HG03196 (cell line): ENCODE data around the gene FOSL1.
A peak's percentile ranks its signal among the peaks of the same experiment; 100 is the strongest.

Source experiments
- ATAC-seq: cut with Tn5 transposase; IDR thresholded peaks from one replicate; pipeline ENCODE4 v1.9.1; 2021; ENCODE audit not compliant: unreplicated experiment

Gene FOSL1

DNA sequence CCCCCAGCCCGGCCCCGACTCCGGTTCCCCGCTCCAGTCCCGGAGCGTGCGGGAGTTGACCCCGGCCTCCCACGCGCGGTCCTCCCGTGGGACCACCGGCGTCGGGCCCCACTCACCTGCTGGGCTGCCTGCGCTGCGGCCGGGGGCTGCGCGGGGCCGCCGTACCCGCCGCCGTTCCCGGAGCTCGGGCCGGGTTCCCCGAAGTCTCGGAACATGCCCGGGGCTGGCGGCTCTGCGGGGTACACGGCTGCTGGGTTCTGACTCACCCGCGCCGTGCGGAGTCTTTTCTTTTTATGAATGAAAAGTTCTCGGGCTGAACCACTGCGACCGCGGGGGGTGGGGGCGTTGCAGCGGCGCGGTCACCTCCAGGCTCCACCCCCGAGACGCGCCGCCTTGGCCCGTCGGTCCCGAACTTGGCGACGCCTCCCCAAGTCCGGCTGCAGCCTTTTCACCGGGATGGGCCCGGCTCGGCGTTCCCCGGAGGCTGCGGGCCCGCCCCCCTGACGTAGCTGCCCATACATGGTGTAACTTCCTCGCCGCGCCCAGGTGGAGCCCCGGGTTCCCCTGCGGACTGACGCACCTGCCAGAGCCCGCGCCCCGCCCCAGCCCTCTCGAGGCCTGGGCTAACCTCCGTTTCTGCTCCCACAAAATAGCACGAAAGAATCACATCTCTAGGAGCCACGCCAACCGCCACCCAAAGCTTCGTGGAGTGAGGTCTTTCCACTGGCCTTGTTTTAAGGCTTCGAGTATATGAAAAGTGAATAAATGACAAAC is at the start of gene FOSL1:
Gene FOSL1, minus strand, starts transcription at position 264 of the 774 bp plus-strand sequence. Its CDS starts 49 bp downstream, at position 215.
- peak; percentile 71 for ATAC-seq

DNA sequence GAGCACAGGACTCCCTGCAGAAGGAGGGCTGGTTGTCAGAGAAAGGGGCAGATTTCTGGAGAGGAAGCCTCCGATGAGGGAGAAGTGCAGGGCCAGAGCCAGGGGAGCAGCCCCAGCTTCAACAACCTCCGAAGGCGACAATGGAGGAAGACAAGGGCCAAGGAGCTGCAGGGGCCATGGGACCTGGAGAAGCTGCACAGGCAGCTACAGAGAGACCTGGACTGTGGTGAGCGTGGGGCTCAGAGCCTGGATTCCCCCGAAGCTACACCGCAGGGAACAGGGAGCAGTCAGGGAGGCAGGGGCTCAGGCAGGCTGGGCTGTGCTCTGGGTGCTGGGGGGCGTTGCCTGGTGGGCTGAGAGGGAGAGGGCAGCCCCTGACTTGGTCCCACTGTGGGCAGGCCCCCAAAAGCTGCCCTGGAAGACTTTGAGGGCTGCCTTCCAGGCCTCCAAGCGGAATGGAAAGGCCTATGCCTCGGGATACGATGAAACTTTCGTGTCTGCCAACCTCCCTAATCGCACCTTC is 47.5 kb upstream of the FOSL1 start:
- ATAC-seq, result no peak

DNA sequence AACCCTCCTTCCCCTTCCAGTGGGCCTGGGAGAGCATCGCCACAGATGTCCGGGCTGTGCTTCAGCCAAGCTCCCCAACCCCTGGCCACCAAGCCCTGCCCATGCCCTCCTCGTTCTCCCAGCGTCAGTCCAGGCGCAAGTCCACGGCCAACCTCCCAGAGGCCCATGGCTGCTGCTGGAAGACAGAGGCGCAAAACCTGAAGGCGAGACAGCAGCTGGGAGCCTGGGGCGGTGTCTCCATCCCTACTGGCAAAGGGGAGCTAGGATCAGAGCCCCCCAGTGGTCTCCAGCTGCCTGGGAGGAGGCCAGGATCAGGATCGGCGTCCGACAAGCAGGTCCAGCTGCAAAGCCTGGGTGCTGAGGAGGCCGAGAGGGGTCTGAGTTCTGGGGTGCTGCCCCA is 46.9 kb upstream of the FOSL1 start:
- ATAC-seq, result no peak

DNA sequence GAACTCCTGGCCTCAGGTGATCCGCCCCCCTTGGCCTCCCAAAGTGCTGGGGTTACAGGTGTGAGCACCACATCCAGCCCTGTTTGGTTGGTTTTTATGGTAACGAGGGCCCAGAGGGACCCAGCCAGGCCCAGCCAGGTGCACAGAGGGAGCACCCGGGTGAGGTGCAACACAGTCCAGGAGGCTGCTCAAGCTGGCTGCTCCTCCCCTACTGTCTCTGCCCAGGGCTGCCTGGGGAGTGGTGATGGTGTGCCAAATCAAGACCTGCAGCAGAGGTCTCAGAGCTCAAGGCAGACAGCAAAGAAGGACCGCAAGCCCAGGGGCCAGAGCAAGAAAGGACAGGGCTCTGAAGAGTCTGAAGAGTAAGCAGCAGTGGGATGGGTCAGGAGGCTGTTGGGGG is 46.5 kb upstream of the FOSL1 start:
- no peak for ATAC-seq

DNA sequence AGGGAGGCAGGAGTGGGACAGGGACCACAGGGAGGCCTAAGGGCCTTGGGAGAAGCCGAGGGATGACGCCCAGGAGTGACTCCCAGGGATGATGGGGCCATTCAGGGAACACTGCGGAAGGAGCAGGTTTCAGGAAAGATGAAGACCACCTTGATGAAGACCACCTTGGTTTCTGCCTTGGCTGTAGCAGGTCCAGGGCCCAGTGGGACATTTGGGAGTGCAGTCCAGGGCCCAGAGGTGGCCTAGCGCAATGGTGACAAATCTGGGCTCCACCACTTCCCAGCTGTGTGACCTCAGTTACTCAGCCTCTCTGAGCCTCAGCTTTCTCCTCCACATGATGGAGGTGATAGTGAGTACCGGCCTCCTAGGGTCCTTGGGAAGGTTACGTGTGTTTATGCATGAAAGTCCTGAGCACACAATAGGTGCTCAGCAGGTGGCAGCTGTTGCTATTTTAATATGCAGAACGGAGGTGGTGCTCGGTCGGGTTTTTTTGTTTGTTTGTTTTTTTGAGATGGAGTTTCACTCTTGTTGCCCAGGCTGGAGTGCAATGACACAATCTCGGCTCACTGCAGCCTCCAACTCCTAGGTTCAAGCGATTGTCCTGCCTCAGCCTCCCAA is 45.9 kb upstream of the FOSL1 start:
- no peak for ATAC-seq

DNA sequence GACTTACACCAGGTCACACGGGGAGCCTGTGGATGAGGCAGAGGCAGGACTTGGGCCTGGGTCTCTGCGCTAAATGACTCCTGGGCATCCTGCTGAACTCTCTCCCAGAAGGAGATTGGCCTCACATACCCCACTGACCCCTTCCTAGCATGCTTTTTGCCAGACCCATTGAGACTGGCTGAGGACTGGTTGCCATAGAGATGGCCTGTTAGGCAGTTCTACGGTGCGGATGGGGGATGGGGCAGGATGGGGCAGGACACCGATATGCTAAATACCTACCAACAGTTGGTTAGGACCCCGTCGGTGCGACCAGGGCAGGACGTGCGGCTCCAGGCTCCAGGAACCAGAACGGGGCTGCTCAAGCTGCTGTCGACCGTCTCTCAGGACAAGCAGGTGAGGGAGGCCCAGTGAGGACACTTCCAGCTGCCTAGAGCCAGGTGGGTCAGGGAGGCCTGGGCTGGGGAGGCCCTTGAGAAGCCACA is 45.3 kb upstream of the FOSL1 start, which contains the start of gene TSGA10IP:
Gene TSGA10IP, plus strand, starts transcription at position 51 of the 482 bp plus-strand sequence. Its CDS starts 196 bp downstream, at position 247.
- ATAC-seq, result no peak

DNA sequence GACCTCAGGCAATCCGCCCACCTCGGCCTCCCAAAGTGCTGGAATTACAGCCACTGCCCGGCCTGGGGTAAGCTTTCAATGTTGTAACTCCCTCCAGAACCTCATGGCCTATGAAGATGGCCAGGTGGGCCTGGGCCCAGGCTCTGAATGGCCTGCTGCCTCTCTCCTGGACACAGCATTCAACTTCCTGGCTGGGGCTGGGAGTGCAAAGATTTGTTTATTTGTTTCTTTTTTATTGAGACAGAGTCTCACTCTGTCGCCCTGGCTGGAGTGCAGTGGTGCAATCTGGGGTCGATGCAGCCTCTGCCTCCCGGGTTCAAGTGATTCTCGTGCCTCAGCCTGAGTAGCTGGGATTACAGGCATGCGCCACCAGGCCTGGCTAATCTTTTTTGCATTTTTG is 44.6 kb upstream of the FOSL1 start:
- no peak for ATAC-seq

DNA sequence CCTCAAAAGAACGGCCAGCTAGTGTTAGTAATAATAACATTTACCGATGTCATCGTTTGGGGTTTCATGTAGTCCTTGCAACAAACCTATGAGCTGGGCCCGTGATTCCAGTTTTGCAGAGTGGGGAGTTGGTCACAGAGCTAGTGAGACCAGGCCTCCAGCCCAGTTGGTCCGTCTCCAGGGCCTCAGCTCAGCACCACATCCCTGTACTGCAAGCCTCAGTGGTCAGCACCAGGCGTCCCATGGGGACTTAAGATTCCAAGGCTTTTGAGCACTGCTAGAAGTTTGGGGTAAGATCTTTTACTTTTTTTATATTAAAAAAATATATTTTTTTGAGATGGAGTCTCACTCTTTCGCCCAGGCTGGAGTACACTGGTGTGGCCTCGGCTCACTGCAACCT is 44.0 kb upstream of the FOSL1 start:
- no peak for ATAC-seq

DNA sequence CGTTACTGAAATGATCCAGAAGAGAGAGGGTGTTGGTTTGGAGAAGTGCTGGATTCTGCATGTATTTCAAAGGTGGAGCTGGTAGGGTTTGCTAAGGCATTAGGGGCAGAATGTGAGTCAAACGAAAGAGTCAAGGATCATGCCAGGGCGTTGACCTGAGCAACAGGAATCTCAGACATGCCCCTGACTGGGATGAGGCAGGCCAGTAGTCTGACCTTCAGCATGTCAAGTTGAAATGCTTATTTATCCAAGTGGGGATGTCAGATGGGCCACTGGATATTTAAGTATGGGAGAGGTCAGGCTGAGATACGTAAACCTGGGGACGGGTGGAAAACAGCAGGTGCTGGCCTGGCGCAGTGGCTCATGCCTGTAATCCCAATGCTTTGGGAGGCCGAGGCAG is 42.3 kb upstream of the FOSL1 start:
- no peak for ATAC-seq

DNA sequence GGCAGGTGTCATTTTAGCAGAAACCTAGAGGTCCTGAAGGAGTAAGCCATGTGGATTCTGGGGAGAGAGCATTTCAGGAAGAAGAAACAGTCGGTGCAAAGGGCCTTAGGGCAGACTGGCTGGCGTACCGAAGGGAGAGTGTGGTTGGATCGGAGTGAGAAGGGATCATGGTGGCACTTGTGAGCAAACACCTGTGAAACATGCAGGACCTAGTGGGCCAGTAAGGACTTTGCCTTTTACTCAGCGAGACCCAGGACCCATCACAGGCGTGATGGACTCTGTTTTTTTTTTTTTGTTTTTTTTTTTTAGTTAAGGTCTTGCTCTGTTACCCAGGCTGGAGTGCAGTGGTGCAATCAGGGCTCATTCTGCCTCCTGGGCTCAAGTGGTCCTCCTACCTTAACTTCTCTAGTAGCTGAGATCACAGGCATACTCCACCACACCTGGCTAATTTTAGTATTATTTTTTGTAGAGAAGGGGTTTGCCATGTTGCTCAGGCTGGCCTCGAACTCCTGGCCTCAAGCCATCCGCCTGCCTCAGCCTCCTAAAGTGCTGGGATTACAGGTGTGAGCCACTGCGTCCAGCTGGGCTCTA is 41.6 kb upstream of the FOSL1 start:
- ATAC-seq, result no peak

DNA sequence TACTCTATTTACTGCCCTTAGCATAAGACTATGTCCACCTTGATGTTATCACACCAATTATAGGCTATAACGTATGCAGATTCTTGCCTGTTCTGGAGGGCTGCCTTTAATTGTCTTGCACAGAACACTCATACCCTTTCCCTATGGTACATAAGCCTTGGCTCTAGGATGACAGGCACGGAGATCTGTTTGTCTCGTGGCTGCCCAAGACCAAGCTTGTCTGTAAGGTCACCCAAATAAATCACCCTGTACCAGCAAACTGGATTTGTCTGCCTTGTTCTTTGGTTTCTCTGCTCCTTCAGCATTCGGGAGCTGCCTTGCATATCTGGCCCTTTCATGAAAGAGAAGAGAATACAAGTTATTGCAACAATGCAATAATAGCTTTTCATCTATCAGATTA is 37.6 kb upstream of the FOSL1 start:
- ATAC-seq, result no peak

DNA sequence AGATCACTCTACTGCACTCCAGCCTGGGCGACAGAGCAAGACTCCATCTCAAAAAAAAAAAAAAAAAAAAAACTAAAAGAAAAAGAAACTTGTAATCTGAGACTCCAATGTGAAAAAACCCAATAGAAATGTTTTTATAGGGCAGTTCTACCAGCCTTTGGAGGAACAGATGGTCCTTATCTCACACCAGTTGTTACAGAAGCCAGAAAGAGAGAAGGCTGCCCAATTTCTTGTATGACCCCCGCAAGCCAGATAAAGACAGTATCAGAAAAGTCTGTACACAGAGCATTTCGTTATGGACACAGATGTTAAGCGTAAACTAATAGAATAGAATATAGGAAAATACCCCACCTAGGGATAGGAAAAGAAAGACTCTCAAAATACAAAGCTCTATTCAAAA is 33.8 kb upstream of the FOSL1 start:
- no peak for ATAC-seq

DNA sequence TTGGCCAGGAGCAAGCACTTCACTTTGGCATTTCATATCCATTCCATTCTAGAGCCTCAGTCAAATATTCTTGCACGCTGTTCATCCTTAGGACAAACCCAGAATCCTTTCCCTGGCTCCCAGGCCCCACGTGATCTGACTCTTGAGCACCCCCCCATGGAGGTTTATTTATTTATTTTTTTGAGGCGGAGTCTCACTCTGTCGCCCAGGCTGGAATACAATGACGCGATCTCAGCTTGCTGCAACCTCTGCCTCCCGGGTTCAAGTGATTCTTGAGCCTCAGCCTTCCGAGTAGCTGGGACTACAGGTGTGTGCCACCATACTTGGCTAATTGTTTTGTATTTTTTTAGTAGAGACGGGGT is 32.4 kb upstream of the FOSL1 start:
- ATAC-seq, result no peak

DNA sequence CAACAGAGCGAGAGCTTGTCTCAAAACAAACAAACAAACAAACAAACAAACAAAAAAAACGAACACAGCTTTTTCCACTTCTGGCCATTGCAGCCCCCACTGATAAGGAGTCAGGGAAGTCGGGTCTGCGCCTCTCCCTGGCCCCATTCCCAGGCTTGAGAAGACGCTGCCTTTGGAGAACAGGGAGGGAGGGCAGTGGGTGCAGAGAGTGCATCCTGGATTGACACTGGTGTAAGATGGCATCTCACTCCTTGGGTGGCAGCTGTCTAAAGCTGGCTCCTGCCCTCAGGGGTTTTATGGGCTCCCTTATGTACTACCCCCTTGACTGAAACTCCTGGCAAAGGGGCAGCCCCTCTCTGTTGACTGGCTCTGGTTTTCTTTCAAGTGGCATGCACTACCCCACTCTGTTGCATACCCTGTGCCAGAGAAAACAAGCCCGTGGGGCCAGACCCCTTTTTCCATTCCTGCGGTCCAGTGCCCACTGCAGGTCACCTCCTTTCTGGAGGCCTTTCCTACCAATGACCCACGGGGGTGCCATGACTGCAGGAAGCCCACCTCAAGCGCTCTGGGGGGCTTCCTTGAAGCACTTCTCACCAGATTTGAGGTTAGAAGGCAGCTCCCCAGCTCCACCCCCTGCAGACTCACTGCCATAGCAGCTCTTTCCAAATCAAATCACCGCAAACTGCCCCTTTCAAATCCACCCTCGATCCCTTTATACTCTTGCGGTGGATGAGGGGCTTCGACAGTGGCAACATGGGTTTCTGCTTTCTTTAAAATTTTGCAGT is 31.8 kb upstream of the FOSL1 start:
- no peak for ATAC-seq

DNA sequence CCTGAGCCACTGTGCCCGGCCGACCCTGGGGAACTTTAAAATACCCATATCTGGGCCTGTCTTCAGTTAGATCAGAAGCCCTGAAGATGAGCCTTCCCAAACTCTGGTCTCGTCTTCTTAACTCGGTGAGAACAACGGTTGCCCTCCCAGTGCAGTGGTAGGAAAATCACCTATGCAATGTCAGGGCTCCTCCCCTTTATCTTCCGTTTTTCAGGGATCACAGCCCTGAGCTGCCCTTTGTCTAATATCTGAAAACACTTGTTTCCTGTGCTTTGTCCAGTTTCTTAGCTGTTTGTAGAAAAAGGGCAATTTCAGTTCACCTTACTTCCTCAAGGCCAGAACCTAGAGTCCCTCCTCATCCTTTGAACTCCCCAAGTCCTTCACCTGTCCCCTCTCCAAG is 28.5 kb upstream of the FOSL1 start:
- ATAC-seq, result no peak

DNA sequence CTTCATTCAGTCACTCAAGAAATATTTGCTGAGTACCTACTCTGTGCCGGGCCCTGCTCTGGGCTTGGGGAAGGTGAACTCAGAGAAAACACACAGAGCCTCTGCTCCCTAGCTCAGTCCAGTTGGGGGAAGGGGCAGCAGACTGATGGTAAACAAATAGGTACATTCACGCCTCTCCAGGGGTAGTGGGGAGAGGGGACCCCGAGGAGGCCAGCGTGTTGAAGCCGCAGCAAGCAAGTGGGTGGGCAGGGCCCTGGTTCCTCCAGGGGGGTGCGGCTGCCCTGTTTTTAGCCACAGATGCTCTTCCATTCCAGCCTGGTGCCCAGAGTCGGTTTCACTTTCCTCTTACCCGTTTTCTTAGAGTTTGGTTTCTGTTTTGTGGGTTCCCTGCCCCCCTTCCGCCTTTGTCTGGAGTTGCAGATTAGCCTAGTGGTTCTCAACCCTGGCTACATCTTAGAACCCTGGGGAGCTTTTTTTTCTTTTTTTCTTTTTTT is 27.8 kb upstream of the FOSL1 start:
- ATAC-seq, result peak; percentile 56

DNA sequence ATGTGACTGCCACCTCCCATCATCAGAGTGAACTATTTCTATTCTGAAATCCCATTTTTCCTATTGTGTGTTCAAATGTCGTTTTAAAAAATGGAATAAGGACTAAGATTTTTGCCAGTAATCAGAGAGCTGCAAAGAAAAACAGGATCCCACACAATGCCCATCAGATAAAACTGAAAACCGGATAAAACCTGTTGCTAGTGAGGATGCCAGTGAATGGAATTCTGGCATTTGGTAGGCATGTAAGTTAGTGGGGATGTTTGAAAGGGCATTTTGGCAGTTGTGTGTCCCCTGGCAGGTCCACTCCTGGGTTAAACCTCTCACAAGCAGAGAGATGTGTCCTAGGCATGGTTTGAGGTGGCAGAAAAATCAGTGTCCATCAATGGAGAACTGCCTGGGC is 25.2 kb upstream of the FOSL1 start:
- ATAC-seq, result no peak

DNA sequence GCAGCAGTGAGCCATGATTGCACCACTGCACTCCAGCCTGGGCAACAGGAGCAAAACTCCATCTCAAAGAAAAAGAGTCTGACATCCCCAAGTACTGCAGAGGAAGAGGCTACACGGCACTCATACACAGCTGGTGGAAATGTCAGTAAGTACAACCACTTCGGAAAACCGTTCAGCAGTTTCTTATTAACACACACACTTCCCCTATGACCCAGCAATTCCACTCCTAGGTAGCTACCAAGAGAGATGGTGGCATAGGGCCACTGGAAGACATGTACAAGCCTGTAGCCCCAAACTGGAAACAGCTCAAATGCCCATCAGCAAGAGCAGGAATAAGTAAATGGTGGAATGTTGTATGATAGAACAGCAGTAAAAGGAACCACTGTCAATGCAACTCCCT is 22.4 kb upstream of the FOSL1 start:
- no peak for ATAC-seq

DNA sequence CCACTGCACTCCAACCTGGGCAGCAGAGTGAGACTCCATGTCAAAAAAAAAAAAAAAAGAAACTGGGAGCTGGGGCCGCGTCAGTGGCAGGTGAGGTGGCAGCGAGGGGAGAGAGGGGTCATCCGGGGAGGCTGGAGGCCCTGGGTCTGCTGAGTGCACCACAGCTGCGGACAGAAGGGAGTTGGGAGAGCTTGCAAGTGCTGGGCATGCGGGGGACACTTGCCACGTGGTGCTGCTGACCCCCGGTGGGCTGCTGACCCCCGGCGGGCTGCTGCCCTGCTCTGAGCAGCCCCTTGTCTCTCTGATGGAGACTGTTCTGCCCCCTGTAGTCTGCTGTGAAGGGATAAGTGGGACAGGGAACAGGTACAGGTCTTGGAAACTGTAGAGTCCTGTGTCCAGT is 21.7 kb upstream of the FOSL1 start:
- no peak for ATAC-seq

DNA sequence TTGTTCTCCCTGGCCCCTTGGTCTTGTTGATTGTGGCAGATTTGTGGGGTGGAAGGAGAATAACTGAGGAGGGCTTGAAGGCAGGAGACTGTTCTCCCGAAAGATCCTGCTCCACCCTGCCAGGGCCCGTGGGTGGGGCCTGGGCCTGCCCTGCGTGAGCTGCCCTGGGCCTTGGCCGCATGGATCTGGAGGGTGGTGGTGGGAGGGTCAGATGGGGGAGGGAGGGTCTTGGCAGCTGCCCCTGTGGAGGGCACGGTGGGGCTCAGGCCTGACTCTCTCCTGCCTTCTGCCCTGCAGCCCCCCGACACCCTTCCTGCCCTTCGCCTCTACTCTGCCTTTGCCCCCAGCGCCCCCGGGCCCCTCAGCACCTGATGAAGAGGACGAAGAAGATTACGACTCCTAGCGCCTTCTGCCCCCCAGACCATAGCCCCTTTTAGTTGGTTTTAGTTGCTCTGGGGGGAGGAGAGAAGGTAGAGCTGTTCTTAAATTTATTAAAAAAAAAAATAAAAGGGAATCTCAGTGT is 20.9 kb upstream of the FOSL1 start:
- no peak for ATAC-seq

DNA sequence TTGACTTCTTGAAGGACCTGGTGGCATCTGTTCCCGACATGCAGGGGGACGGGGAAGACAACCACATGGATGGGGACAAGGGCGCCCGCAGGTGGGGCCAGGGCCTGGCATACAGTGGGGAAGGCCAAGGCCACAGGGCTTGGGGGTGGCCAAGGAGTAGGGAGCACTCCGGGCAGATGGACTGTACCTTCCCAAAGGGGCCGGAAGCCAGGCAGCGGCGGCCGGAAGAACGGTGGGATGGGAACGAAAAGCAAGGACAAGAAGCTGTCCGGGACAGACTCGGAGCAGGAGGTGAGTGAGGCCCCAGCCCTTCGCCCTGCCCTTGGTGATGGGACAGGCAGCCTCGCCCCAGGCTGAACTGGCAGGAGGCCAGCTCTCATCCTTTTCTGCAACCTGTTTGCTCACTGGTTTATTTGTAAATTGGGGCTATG is 20.2 kb upstream of the FOSL1 start:
- no peak for ATAC-seq
